ENCODE results near the gene MIA2.

- no peak for TF ChIP-seq CTCF (IDR thresholded peaks at IDR 0.05)
- no peak for TF ChIP-seq EP300 (IDR thresholded peaks at IDR 0.05)
- no peak for TF ChIP-seq POLR2A (IDR thresholded peaks at IDR 0.05)
Measured at GRCh38 chr14:39268393-39268792, 34.7 kb downstream of the MIA2 start.

Measured in ovary (tissue), 3 donors.